NK-92 treated with Interleukin-12 subunit alpha and Interleukin-12 subunit beta, amount 100 ng/mL, for 24 hours (cell line): ENCODE results near the gene AARS2.

Experiments
- DNase-seq: peaks from one replicate; lab custom pipeline; 2025; lab: John Stamatoyannopoulos, UW

AARS2 gene

GRCh38 chr6:44300292-44300823, 12.8 kb downstream of the AARS2 start:
- DNase-seq: no peak

GRCh38 chr6:44298864-44299263, 14.3 kb downstream of the AARS2 start:
- DNase-seq: no peak

- no peak for DNase-seq
Observed at GRCh38 chr6:44298055-44298803, 14.9 kb downstream of the AARS2 start.

- no peak for DNase-seq
Observed at GRCh38 chr6:44297063-44298038, 15.8 kb downstream of the AARS2 start.

GRCh38 chr6:44294832-44295791, 18.0 kb downstream of the AARS2 start:
- DNase-seq: no peak

- DNase-seq: no peak
Observed at GRCh38 chr6:44292661-44293365, 20.3 kb downstream of the AARS2 start.

GRCh38 chr6:44291841-44292240, 21.3 kb downstream of the AARS2 start:
- no peak for DNase-seq

GRCh38 chr6:44289726-44290260, 23.4 kb downstream of the AARS2 start:
- no peak for DNase-seq

GRCh38 chr6:44286747-44287146, 26.4 kb downstream of the AARS2 start:
- DNase-seq: no peak

GRCh38 chr6:44286285-44286565, 26.9 kb downstream of the AARS2 start:
- DNase-seq: no peak

- no peak for DNase-seq
Observed at GRCh38 chr6:44285552-44286284, 27.4 kb downstream of the AARS2 start.

- no peak for DNase-seq
Observed at GRCh38 chr6:44284867-44285266, 28.3 kb downstream of the AARS2 start.

GRCh38 chr6:44284121-44284520, 29.0 kb downstream of the AARS2 start:
- no peak for DNase-seq

GRCh38 chr6:44278774-44279697, 34.1 kb downstream of the AARS2 start:
- DNase-seq: no peak

- no peak for DNase-seq
Observed at GRCh38 chr6:44278315-44278714, 34.8 kb downstream of the AARS2 start.

- DNase-seq: no peak
Observed at GRCh38 chr6:44277763-44278162, 35.4 kb downstream of the AARS2 start.

- DNase-seq: no peak
Observed at GRCh38 chr6:44276667-44277640, 36.2 kb downstream of the AARS2 start.
